WTC11 (cell line): Measurements from ENCODE around the gene WDR48. TPM values are rescaled to one million over a fixed set of nuclear protein-coding genes. Genes with fewer than 3 reads are reported as not detected.

Experiments
- ATAC-seq: fragments of 200-7000 bp; cut with Tn5 transposase; 2 replicates; pipeline ENCODE4 v1.10.0; 2021; ENCODE audit warnings: mild to moderate bottlenecking, moderate library complexity
- CTCF ChIA-PET: fragments of 300-600 bp; sonication (Branson Sonifier 250); formaldehyde crosslinking; loops from one replicate; lab custom pipeline; 2021; ENCODE audit warnings: antibody characterized with exemption; lab: Charles Lee
- POLR2A ChIA-PET: fragments of 350-600 bp; sonication (Branson Sonifier 250); formaldehyde crosslinking; loops from one replicate; lab custom pipeline; 2021; ENCODE audit warnings: antibody characterized with exemption; lab: Charles Lee
- DNase-seq: peaks from one replicate; pipeline ENCODE4 v3.0.0; 2021; ENCODE audit warnings: low spot score
- H3K27ac Mint-ChIP-seq: 2 replicates; pipeline ENCODE4 v1.8.0; 2021; ENCODE audit warnings: mixed read lengths
- H3K27me3 Mint-ChIP-seq: 2 replicates; pipeline ENCODE4 v1.8.0; 2021; ENCODE audit warnings: low read depth, mild to moderate bottlenecking, moderate library complexity, mixed read lengths
- H3K36me3 Mint-ChIP-seq: 2 replicates; pipeline ENCODE4 v1.8.0; 2021; ENCODE audit warnings: mixed read lengths
- H3K4me1 Mint-ChIP-seq: 2 replicates; pipeline ENCODE4 v1.8.0; 2022; ENCODE audit warnings: mixed read lengths
- H3K4me3 Mint-ChIP-seq: 2 replicates; pipeline ENCODE4 v1.8.0; 2021; ENCODE audit warnings: mild to moderate bottlenecking, moderate library complexity, mixed read lengths
- H3K9me3 Mint-ChIP-seq: 2 replicates; pipeline ENCODE4 v1.8.0; 2021; ENCODE audit warnings: mixed read lengths
- FOXJ3 ChIP-seq: sonication (generic); formaldehyde crosslinking; IDR thresholded peaks from 2 replicates; pipeline ENCODE4 v1.9.0; 2021; ENCODE audit warnings: missing genetic modification reagents, mild to moderate bottlenecking, borderline replicate concordance
- JAZF1 ChIP-seq: fragments of 250-450 bp; sonication (Bioruptor Pico); IDR thresholded peaks from 2 replicates; pipeline ENCODE4 v1.9.0; 2021; ENCODE audit warnings: moderate library complexity, mild to moderate bottlenecking, inconsistent platforms
- NR1H2 ChIP-seq: sonication (generic); formaldehyde crosslinking; IDR thresholded peaks from 2 replicates; pipeline ENCODE4 v1.9.0; 2021; ENCODE audit warnings: mild to moderate bottlenecking, moderate library complexity, missing genetic modification reagents
- NR3C1 ChIP-seq: sonication (generic); formaldehyde crosslinking; conservative IDR thresholded peaks from 2 replicates; pipeline ENCODE4 v1.8.1; 2023; ENCODE audit warnings: low read depth, mild to moderate bottlenecking, missing genetic modification reagents
- TEAD1 ChIP-seq: sonication (generic); formaldehyde crosslinking; IDR thresholded peaks from 2 replicates; pipeline ENCODE4 v1.8.0; 2022; ENCODE audit warnings: mild to moderate bottlenecking, missing genetic modification reagents
- ZNF138 ChIP-seq: sonication (generic); formaldehyde crosslinking; conservative IDR thresholded peaks from 2 replicates; pipeline ENCODE4 v1.8.1; 2022; ENCODE audit warnings: mild to moderate bottlenecking, moderate library complexity, missing genetic modification reagents
- ZNF232 ChIP-seq: sonication (generic); formaldehyde crosslinking; IDR thresholded peaks from 2 replicates; pipeline ENCODE4 v1.8.0; 2022; ENCODE audit warnings: mild to moderate bottlenecking, missing genetic modification reagents
- ZNF317 ChIP-seq: sonication (generic); formaldehyde crosslinking; IDR thresholded peaks from 2 replicates; pipeline ENCODE4 v1.8.1; 2023; ENCODE audit warnings: low read depth, mild to moderate bottlenecking, moderate library complexity, missing genetic modification reagents, borderline replicate concordance
- ZNF416 ChIP-seq: fragments of 250-450 bp; sonication (Bioruptor Pico); IDR thresholded peaks from 2 replicates; pipeline ENCODE4 v1.9.0; 2021; ENCODE audit warnings: mild to moderate bottlenecking, inconsistent platforms
- ZNF671 ChIP-seq: fragments of 250-450 bp; sonication (Bioruptor Pico); IDR thresholded peaks from 2 replicates; pipeline ENCODE4 v1.8.0; 2021; ENCODE audit warnings: mild to moderate bottlenecking
- total RNA-seq: library from RNA; stranded (reverse); gene quantifications from 3 replicates; pipeline ENCODE4 v1.2.3, GENCODE V29; 2021
- TF ChIP-seq, protein P1 (sequence below): fragments of 250-450 bp; sonication (Bioruptor Pico); conservative IDR thresholded peaks from 2 replicates; pipeline ENCODE4 v1.9.0; 2021; ENCODE audit warnings: mild to moderate bottlenecking
- TF ChIP-seq, protein P2 (sequence below): fragments of 250-450 bp; sonication (Bioruptor Pico); IDR thresholded peaks from 2 replicates; pipeline ENCODE4 v1.9.0; 2021; ENCODE audit warnings: moderate library complexity, mild to moderate bottlenecking, inconsistent platforms, borderline replicate concordance
- TF ChIP-seq, protein P3 (sequence below): sonication (generic); formaldehyde crosslinking; IDR thresholded peaks from 2 replicates; pipeline ENCODE4 v1.8.1; 2023; ENCODE audit warnings: mild to moderate bottlenecking, moderate library complexity, missing genetic modification reagents
- TF ChIP-seq, protein P4 (sequence below): fragments of 250-450 bp; sonication (Bioruptor Pico); IDR thresholded peaks from 2 replicates; pipeline ENCODE4 v1.9.0; 2021; ENCODE audit warnings: mild to moderate bottlenecking
- TF ChIP-seq, protein P5 (sequence below): sonication (generic); formaldehyde crosslinking; IDR thresholded peaks from 2 replicates; pipeline ENCODE4 v1.8.1; 2023; ENCODE audit warnings: mild to moderate bottlenecking, missing genetic modification reagents, moderate library complexity
- TF ChIP-seq, protein P6 (sequence below): sonication (generic); formaldehyde crosslinking; IDR thresholded peaks from 2 replicates; pipeline ENCODE4 v1.8.0; 2023; ENCODE audit warnings: missing genetic modification reagents, mild to moderate bottlenecking, borderline replicate concordance
- TF ChIP-seq, protein P7 (sequence below): sonication (generic); formaldehyde crosslinking; conservative IDR thresholded peaks from 2 replicates; pipeline ENCODE4 v1.8.1; 2023; ENCODE audit warnings: mild to moderate bottlenecking, low read depth, missing genetic modification reagents, moderate library complexity
- TF ChIP-seq, protein P8 (sequence below): fragments of 250-450 bp; sonication (Bioruptor Pico); IDR thresholded peaks from 2 replicates; pipeline ENCODE4 v2.1.2; 2022; ENCODE audit warnings: mild to moderate bottlenecking, moderate library complexity

The WDR48 gene
- total RNA-seq, 1 experiment from 2014 or later: 40.9 TPM

DNA sequence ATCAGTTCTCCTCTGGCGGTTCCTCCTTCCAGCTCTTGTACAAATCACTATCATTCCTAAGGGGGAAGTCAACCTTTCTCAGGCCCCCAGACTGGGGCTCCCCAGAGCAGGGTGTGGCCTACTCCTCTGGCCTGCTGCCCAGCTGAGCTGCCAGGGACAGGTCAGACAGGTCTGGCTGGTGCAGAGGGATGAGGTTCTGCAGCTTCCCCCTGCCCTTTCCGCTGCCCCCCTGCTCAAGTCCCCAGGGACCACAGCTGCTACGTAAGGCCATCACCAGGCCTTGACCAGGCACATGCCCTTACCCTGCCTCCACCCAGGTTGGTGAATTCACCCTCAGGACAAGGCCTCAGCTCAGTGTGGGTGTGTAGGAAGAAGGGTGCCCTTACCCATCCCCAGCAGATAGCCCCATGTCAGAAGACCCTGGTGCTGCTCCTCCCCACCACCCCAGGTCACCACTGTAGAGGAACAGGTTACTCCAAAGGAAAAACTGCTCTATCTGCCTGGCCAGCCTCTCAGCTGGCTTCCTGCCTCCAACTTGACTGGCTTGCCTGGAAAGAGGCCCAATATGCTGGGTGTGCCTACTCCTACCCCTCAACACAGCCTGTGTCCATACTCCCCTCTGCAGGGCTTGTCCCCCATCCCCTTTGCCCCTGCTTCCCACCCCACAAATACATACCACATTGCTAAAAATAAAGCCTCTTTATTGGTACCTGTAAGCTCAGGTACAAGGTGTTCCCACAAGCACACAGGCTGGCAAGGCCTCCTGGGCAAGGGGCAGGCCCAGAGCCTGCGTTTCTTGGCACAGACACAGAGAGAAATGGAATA, 89.6 kb downstream of the WDR48 start:
- ATAC-seq: no peak
- Mint-ChIP-seq H3K27me3 (no peaks in the 10 kb centered on the region), H3K36me3 (peaks cover 34% of the 10 kb centered on the region)
- CTCF ChIA-PET: interaction anchor here (1.0 to 2.0 kb wide), 3 partner anchors 16 to 151 kb away, joined by 3 to 6 read pairs (median 4); no protein-coding TSS in a partner anchor
- TF ChIP-seq, protein P1, sequence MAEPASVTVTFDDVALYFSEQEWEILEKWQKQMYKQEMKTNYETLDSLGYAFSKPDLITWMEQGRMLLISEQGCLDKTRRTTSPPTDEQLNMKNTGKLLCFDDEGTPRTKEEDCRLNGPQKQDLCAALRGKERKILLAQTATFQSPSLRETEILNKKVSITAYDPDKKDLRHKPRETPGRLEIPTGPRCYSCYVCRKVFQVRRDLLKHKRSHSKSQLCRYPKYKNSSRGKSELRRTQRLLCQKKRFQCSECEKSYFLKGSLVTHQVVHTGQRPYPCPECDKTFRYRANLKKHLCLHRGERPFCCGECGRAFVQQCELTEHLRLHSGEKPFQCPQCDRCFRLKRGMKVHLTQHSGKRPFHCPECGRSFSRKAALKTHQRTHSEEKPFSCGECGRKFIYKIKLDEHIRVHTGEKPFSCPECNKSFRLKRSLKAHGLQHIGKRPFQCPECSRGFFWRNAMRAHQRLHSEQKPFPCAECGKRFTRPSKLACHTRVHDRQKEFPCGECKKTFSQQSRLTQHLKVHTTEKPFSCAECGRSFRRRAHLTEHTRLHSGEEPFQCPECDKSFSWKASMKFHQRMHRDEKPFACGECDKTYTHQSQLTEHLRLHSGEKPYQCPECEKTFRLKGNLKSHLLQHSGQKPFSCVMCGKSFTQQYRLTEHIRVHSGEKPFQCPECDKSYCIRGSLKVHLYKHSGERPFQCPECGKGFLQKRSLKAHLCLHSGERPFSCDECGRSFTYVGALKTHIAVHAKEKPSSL (CRISPR knock-in tag): no peak
- TF ChIP-seq, protein P2, sequence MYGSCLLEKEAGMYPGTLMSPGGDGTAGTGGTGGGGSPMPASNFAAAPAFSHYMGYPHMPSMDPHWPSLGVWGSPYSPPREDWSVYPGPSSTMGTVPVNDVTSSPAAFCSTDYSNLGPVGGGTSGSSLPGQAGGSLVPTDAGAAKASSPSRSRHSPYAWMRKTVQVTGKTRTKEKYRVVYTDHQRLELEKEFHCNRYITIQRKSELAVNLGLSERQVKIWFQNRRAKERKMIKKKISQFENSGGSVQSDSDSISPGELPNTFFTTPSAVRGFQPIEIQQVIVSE: no peak
- TF ChIP-seq ZNF416 (CRISPR knock-in tag) (no peak), TEAD1 (CRISPR knock-in tag) (no peak), JAZF1 (CRISPR knock-in tag) (no peak)
- TF ChIP-seq, protein P3, sequence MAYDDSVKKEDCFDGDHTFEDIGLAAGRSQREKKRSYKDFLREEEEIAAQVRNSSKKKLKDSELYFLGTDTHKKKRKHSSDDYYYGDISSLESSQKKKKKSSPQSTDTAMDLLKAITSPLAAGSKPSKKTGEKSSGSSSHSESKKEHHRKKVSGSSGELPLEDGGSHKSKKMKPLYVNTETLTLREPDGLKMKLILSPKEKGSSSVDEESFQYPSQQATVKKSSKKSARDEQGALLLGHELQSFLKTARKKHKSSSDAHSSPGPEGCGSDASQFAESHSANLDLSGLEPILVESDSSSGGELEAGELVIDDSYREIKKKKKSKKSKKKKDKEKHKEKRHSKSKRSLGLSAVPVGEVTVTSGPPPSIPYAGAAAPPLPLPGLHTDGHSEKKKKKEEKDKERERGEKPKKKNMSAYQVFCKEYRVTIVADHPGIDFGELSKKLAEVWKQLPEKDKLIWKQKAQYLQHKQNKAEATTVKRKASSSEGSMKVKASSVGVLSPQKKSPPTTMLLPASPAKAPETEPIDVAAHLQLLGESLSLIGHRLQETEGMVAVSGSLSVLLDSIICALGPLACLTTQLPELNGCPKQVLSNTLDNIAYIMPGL: no peak
- TF ChIP-seq, all 79 proteins: peak for 0
- no peak overlapping the region for H3K4me3 Mint-ChIP-seq
- H3K9me3 Mint-ChIP-seq: no peaks in the 10 kb centered on the region
- no peak overlapping the region for H3K27ac Mint-ChIP-seq
- no peak for DNase-seq
- POLR2A ChIA-PET: no interaction called here
- H3K4me1 Mint-ChIP-seq: peaks cover 9% of the 10 kb centered on the region

DNA sequence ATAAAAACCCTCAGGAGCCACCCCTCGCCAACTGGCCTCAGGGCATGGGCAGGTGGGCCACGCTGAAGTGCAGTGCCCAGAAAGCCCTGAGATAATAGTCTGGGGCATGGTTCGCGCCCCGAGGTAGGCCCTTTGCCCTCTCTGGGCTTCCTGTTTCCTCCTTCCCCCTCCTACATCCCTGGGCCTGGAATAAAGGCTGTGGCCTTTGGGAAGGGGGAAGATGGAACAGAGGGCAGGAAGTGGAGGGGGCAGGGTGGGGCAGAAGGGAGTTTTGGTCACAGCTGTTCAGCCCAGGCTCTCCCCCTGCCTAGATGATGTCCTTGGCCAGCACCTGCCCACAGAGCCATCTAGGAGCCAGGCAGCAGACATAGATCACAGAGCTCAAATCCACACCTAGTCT, 90.3 kb downstream of the WDR48 start:
- POLR2A ChIA-PET: no interaction called here
- CTCF ChIA-PET: interaction anchor here (1.0 to 2.0 kb wide), 2 partner anchors 146 to 150 kb away, joined by 4 to 6 read pairs; no protein-coding TSS in a partner anchor
- Mint-ChIP-seq H3K27me3 (no peaks in the 10 kb centered on the region), H3K27ac (no peak overlapping the region), H3K36me3 (peaks cover 34% of the 10 kb centered on the region), H3K9me3 (no peaks in the 10 kb centered on the region), H3K4me3 (no peak overlapping the region), H3K4me1 (peaks cover 14% of the 10 kb centered on the region)
- DNase-seq (no peak), ATAC-seq (no peak)
- TF ChIP-seq ZNF138 (CRISPR knock-in tag) (no peak), ZNF317 (CRISPR knock-in tag) (no peak), ZNF671 (CRISPR knock-in tag) (no peak), ZNF232 (no peak), FOXJ3 (CRISPR knock-in tag) (no peak), NR3C1 (no peak), NR1H2 (CRISPR knock-in tag) (no peak)
- TF ChIP-seq, protein P4, sequence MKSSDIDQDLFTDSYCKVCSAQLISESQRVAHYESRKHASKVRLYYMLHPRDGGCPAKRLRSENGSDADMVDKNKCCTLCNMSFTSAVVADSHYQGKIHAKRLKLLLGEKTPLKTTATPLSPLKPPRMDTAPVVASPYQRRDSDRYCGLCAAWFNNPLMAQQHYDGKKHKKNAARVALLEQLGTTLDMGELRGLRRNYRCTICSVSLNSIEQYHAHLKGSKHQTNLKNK: no peak
- TF ChIP-seq, protein P5, sequence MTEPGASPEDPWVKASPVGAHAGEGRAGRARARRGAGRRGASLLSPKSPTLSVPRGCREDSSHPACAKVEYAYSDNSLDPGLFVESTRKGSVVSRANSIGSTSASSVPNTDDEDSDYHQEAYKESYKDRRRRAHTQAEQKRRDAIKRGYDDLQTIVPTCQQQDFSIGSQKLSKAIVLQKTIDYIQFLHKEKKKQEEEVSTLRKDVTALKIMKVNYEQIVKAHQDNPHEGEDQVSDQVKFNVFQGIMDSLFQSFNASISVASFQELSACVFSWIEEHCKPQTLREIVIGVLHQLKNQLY (CRISPR knock-in tag): no peak
- TF ChIP-seq, protein P6, sequence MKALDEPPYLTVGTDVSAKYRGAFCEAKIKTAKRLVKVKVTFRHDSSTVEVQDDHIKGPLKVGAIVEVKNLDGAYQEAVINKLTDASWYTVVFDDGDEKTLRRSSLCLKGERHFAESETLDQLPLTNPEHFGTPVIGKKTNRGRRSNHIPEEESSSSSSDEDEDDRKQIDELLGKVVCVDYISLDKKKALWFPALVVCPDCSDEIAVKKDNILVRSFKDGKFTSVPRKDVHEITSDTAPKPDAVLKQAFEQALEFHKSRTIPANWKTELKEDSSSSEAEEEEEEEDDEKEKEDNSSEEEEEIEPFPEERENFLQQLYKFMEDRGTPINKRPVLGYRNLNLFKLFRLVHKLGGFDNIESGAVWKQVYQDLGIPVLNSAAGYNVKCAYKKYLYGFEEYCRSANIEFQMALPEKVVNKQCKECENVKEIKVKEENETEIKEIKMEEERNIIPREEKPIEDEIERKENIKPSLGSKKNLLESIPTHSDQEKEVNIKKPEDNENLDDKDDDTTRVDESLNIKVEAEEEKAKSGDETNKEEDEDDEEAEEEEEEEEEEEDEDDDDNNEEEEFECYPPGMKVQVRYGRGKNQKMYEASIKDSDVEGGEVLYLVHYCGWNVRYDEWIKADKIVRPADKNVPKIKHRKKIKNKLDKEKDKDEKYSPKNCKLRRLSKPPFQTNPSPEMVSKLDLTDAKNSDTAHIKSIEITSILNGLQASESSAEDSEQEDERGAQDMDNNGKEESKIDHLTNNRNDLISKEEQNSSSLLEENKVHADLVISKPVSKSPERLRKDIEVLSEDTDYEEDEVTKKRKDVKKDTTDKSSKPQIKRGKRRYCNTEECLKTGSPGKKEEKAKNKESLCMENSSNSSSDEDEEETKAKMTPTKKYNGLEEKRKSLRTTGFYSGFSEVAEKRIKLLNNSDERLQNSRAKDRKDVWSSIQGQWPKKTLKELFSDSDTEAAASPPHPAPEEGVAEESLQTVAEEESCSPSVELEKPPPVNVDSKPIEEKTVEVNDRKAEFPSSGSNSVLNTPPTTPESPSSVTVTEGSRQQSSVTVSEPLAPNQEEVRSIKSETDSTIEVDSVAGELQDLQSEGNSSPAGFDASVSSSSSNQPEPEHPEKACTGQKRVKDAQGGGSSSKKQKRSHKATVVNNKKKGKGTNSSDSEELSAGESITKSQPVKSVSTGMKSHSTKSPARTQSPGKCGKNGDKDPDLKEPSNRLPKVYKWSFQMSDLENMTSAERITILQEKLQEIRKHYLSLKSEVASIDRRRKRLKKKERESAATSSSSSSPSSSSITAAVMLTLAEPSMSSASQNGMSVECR (CRISPR knock-in tag): no peak
- TF ChIP-seq, protein P7, sequence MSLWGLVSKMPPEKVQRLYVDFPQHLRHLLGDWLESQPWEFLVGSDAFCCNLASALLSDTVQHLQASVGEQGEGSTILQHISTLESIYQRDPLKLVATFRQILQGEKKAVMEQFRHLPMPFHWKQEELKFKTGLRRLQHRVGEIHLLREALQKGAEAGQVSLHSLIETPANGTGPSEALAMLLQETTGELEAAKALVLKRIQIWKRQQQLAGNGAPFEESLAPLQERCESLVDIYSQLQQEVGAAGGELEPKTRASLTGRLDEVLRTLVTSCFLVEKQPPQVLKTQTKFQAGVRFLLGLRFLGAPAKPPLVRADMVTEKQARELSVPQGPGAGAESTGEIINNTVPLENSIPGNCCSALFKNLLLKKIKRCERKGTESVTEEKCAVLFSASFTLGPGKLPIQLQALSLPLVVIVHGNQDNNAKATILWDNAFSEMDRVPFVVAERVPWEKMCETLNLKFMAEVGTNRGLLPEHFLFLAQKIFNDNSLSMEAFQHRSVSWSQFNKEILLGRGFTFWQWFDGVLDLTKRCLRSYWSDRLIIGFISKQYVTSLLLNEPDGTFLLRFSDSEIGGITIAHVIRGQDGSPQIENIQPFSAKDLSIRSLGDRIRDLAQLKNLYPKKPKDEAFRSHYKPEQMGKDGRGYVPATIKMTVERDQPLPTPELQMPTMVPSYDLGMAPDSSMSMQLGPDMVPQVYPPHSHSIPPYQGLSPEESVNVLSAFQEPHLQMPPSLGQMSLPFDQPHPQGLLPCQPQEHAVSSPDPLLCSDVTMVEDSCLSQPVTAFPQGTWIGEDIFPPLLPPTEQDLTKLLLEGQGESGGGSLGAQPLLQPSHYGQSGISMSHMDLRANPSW (CRISPR knock-in tag): no peak
- TF ChIP-seq, protein P8, sequence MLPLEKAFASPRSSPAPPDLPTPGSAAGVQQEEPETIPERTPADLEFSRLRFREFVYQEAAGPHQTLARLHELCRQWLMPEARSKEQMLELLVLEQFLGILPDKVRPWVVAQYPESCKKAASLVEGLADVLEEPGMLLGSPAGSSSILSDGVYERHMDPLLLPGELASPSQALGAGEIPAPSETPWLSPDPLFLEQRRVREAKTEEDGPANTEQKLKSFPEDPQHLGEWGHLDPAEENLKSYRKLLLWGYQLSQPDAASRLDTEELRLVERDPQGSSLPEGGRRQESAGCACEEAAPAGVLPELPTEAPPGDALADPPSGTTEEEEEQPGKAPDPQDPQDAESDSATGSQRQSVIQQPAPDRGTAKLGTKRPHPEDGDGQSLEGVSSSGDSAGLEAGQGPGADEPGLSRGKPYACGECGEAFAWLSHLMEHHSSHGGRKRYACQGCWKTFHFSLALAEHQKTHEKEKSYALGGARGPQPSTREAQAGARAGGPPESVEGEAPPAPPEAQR: no peak
